ENCODE data around the gene ARGLU1. TPM values are rescaled to one million over a fixed set of nuclear protein-coding genes. Genes with fewer than 3 reads are reported as not detected.
A peak's percentile ranks its signal among the peaks of the same experiment; 100 is the strongest.

Gene ARGLU1
- total RNA-seq, 4 donors from 2014 or later = 10.0 to 41.1 (median 12.9) TPM

DNA sequence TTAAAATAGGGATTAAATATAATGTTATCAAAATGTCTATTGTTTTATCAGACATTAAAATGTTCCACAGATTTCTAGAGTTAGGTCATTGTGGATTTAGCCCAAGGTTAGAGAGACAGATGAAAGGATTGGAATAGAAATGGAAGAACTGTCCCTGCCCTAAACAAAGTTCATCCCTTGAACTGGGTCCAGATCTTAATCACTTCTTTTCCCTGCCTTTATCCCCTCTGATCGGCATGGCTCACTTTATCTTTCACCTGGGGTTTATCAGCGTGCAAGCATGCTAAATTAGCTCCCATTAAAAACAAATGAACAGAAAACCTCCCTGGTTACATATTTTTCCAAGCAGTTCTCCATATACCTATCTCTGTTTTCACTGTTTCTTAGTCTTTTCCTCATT lies 23.4 kb upstream of the ARGLU1 start:
- Histone ChIP-seq H3K36me3 (no peaks in the 10 kb centered on the region), H3K4me3 (no peak overlapping the region), H3K9me3 (no peaks in the 10 kb centered on the region), H3K27me3 (no peaks in the 10 kb centered on the region), H3K4me1 (peaks cover 0 to 6% of the 10 kb centered on the region in 2 donors), H3K27ac (no peak overlapping the region)
- no peak for TF ChIP-seq POLR2A (IDR thresholded peaks at IDR 0.05)
- no peak for TF ChIP-seq CTCF (IDR thresholded peaks at IDR 0.05 in 4 of 5, conservative IDR thresholded peaks at IDR 0.05 in 1 of 5)
- in situ Hi-C loops (cut with MboI; ENCODE audit: low sequenced_read_pairs in 4 of 4) = no loop called here
- DNase-seq = no peak
- no peak for ATAC-seq
- intact Hi-C loops (cut with DNase I; ENCODE audit: low total_unique reads) = no loop called here

GRCh38 chr13:106589716-106590115 lies 21.8 kb upstream of the ARGLU1 start:
- Histone ChIP-seq H3K9me3 (no peaks in the 10 kb centered on the region), H3K4me1 (peaks cover 0 to 6% of the 10 kb centered on the region in 2 donors), H3K27me3 (no peaks in the 10 kb centered on the region), H3K27ac (peak overlapping the region in 1 of 4 donors; percentile 16), H3K4me3 (no peak overlapping the region), H3K36me3 (no peaks in the 10 kb centered on the region)
- in situ Hi-C loops (cut with MboI; ENCODE audit: low sequenced_read_pairs in 4 of 4) = no loop called here
- TF ChIP-seq CTCF (IDR thresholded peaks at IDR 0.05 in 4 of 5, conservative IDR thresholded peaks at IDR 0.05 in 1 of 5) (no peak), POLR2A (IDR thresholded peaks at IDR 0.05) (no peak)
- DNase-seq (no peak), ATAC-seq (no peak)
- intact Hi-C loops (cut with DNase I; ENCODE audit: low total_unique reads) = no loop called here

DNA sequence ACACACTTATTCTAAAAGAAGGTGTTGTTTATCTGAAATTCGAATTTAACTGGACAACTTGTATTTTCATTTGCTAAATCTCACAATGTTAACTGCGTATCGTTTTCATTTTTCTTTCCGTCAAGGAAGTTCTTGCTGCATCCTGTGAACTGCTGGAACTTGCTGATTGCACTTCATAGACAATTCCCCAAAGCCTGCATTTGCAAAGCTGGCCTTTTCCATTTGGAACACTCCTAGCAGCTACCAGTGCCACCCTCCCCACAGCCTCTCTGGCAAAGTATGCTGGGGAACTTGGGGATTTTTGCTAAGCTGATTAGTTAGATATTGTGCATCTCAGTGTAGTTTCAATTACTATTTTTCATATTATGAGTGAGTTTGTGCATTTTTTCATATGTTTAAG lies 20.4 kb upstream of the ARGLU1 start:
- TF ChIP-seq CTCF (IDR thresholded peaks at IDR 0.05 in 4 of 5, conservative IDR thresholded peaks at IDR 0.05 in 1 of 5) = no peak
- TF ChIP-seq POLR2A (IDR thresholded peaks at IDR 0.05) = no peak
- no peaks in the 10 kb centered on the region for H3K36me3 ChIP-seq
- H3K9me3 ChIP-seq = no peaks in the 10 kb centered on the region
- intact Hi-C loops (cut with DNase I; ENCODE audit: low total_unique reads) (no loop called here), in situ Hi-C loops (cut with MboI; ENCODE audit: low sequenced_read_pairs in 4 of 4) (no loop called here)
- H3K27ac ChIP-seq = peak overlapping the region in 3 of 4 donors; percentile 33 to 56 (median 43)
- ATAC-seq = no peak
- DNase-seq = no peak
- no peak overlapping the region for H3K4me3 ChIP-seq
- peaks cover 0 to 6% of the 10 kb centered on the region in 2 donors for H3K4me1 ChIP-seq
- no peaks in the 10 kb centered on the region for H3K27me3 ChIP-seq

DNA sequence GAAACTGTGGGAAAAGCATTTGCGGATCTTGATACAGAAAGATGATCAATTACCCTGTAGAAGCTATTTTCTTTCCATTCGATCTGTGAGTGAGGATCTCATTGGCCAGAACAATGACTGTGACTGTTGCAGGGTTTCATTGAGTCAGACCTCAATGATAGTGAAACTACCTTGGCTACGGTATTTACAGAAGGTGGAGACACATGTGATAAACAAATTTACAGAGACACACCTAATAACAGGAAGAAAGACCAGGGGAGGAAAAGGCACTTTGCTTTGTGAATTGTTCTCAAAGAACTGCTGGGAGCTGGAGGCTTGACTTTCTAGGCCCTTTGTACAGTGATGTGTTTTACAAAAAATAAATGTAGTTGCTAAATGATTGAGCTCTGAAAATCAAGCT lies 19.9 kb upstream of the ARGLU1 start:
- Histone ChIP-seq H3K4me1 (peaks cover 0 to 6% of the 10 kb centered on the region in 2 donors), H3K4me3 (no peak overlapping the region), H3K27ac (peak overlapping the region in 3 of 4 donors; percentile 33 to 43 (median 42)), H3K9me3 (no peaks in the 10 kb centered on the region), H3K27me3 (no peaks in the 10 kb centered on the region), H3K36me3 (no peaks in the 10 kb centered on the region)
- intact Hi-C loops (cut with DNase I; ENCODE audit: low total_unique reads) (no loop called here), in situ Hi-C loops (cut with MboI; ENCODE audit: low sequenced_read_pairs in 4 of 4) (no loop called here)
- DNase-seq = no peak
- ATAC-seq = no peak
- no peak for TF ChIP-seq POLR2A (IDR thresholded peaks at IDR 0.05)
- no peak for TF ChIP-seq CTCF (IDR thresholded peaks at IDR 0.05 in 4 of 5, conservative IDR thresholded peaks at IDR 0.05 in 1 of 5)

- Histone ChIP-seq H3K4me3 (no peak overlapping the region), H3K36me3 (no peaks in the 10 kb centered on the region), H3K27me3 (no peaks in the 10 kb centered on the region), H3K9me3 (no peaks in the 10 kb centered on the region), H3K27ac (peak overlapping the region in 1 of 4 donors; percentile 33), H3K4me1 (peaks cover 0 to 6% of the 10 kb centered on the region in 2 donors)
- intact Hi-C loops (cut with DNase I; ENCODE audit: low total_unique reads) = no loop called here
- no peak for TF ChIP-seq CTCF (IDR thresholded peaks at IDR 0.05 in 4 of 5, conservative IDR thresholded peaks at IDR 0.05 in 1 of 5)
- TF ChIP-seq POLR2A (IDR thresholded peaks at IDR 0.05) = no peak
- in situ Hi-C loops (cut with MboI; ENCODE audit: low sequenced_read_pairs in 4 of 4) = no loop called here
- DNase-seq (no peak), ATAC-seq (no peak)
Measured at GRCh38 chr13:106586648-106587166, 18.8 kb upstream of the ARGLU1 start.

All from gastrocnemius medialis (tissue), 4 donors.